A673 (cell line): ENCODE results near the gene DPF3. TPM values are rescaled to one million over a fixed set of nuclear protein-coding genes. Genes with fewer than 3 reads are reported as not detected.

ENCODE experiments used
- BruUV-seq: library from RNA; stranded (reverse); fragments of 400-500 nt; replicated peaks from 2 replicates; lab custom pipeline; 2021; lab: Mats Ljungman, UMichigan
- CTCF ChIA-PET: fragments of 300-600 bp; sonication (Branson Sonifier 250); formaldehyde crosslinking; loops from one replicate; lab custom pipeline; 2022; ENCODE audit warnings: antibody characterized with exemption; lab: Charles Lee
- POLR2A ChIA-PET: fragments of 300-600 bp; sonication (Branson Sonifier 250); formaldehyde crosslinking; loops from one replicate; lab custom pipeline; 2022; ENCODE audit warnings: antibody characterized with exemption; ENCODE audit not compliant: low non-redundant PET; lab: Charles Lee
- DNase-seq: peaks from one replicate; pipeline ENCODE4 v3.0.0-alpha.2; 2015; ENCODE audit warnings: low spot score
- H3K27ac ChIP-seq: fragments of 200-600 bp; sonication (generic); 2 replicates; pipeline ENCODE4 v1.5.1; 2016; ENCODE audit warnings: mixed run types, low read depth, mild to moderate bottlenecking, mixed read lengths, antibody characterized with exemption, low read length; ENCODE audit not compliant: poor library complexity, severe bottlenecking
- H3K27me3 ChIP-seq: fragments of 200-600 bp; sonication (generic); replicated peaks from 2 replicates; pipeline ENCODE4 v1.6.1; 2017; ENCODE audit warnings: mixed run types, low read depth, mild to moderate bottlenecking, mixed read lengths, antibody characterized with exemption, low read length; ENCODE audit not compliant: insufficient read depth, poor library complexity
- H3K36me3 ChIP-seq: fragments of 200-600 bp; sonication (generic); 2 replicates; pipeline ENCODE4 v1.6.1; 2016; ENCODE audit warnings: mixed run types, mild to moderate bottlenecking, mixed read lengths, antibody characterized with exemption, low read length; ENCODE audit not compliant: insufficient read depth, poor library complexity, severe bottlenecking
- H3K4me1 ChIP-seq: fragments of 200-600 bp; sonication (generic); 2 replicates; pipeline ENCODE4 v1.6.1; 2017; ENCODE audit warnings: mixed run types, mild to moderate bottlenecking, mixed read lengths, antibody characterized with exemption, low read length; ENCODE audit not compliant: insufficient read depth, poor library complexity, severe bottlenecking
- H3K4me3 ChIP-seq: fragments of 200-600 bp; sonication (generic); 2 replicates; pipeline ENCODE4 v1.5.1; 2016; ENCODE audit warnings: low read depth, mixed run types, mild to moderate bottlenecking, mixed read lengths, low read length; ENCODE audit not compliant: poor library complexity, severe bottlenecking
- H3K9me3 ChIP-seq: fragments of 200-600 bp; sonication (generic); 2 replicates; pipeline ENCODE4 v1.6.1; 2016; ENCODE audit warnings: mixed run types, low read depth, mild to moderate bottlenecking, mixed read lengths, antibody characterized with exemption, low read length; ENCODE audit not compliant: poor library complexity, severe bottlenecking
- CTCF ChIP-seq: fragments of 300-800, 200-600 bp; sonication (generic); conservative IDR thresholded peaks from 2 replicates; pipeline ENCODE4 v1.5.1; 2017; ENCODE audit warnings: low read depth, mild to moderate bottlenecking, antibody characterized with exemption, low read length, moderate library complexity, mixed read lengths
- EZH2 ChIP-seq: fragments of 200-600 bp; sonication (generic); IDR thresholded peaks from 2 replicates; pipeline ENCODE4 v1.6.1; 2017; ENCODE audit warnings: borderline replicate concordance, low read depth, mild to moderate bottlenecking, mixed read lengths, antibody characterized with exemption, low read length; ENCODE audit not compliant: poor library complexity, severe bottlenecking
- intact Hi-C: fragments of 100-400 bp; cut with micrococcal nuclease; formaldehyde crosslinking; loops from one replicate; pipeline ENCODE4 v1.10.0; 2022; ENCODE audit not compliant: unreplicated experiment
- total RNA-seq: library from RNA; stranded (reverse); gene quantifications from 2 replicates; pipeline ENCODE4 v1.2.3, GENCODE V29; 2021

Gene DPF3
- total RNA-seq, 1 experiment from 2014 or later: 15.7 TPM

GRCh38 chr14:72600551-72601330 is 293.2 kb downstream of the DPF3 start:
- Histone ChIP-seq H3K36me3 (no peaks in the 10 kb centered on the region), H3K4me1 (no peaks in the 10 kb centered on the region), H3K27me3 (no peaks in the 10 kb centered on the region), H3K4me3 (no peak overlapping the region), H3K27ac (no peak overlapping the region), H3K9me3 (no peaks in the 10 kb centered on the region)
- no TSS peak for BruUV-seq
- ChIA-PET CTCF (no interaction called here), POLR2A (no interaction called here)
- DNase-seq: no peak
- TF ChIP-seq EZH2: no peak
- TF ChIP-seq CTCF: no peak
- intact Hi-C loops: no loop called here

DNA sequence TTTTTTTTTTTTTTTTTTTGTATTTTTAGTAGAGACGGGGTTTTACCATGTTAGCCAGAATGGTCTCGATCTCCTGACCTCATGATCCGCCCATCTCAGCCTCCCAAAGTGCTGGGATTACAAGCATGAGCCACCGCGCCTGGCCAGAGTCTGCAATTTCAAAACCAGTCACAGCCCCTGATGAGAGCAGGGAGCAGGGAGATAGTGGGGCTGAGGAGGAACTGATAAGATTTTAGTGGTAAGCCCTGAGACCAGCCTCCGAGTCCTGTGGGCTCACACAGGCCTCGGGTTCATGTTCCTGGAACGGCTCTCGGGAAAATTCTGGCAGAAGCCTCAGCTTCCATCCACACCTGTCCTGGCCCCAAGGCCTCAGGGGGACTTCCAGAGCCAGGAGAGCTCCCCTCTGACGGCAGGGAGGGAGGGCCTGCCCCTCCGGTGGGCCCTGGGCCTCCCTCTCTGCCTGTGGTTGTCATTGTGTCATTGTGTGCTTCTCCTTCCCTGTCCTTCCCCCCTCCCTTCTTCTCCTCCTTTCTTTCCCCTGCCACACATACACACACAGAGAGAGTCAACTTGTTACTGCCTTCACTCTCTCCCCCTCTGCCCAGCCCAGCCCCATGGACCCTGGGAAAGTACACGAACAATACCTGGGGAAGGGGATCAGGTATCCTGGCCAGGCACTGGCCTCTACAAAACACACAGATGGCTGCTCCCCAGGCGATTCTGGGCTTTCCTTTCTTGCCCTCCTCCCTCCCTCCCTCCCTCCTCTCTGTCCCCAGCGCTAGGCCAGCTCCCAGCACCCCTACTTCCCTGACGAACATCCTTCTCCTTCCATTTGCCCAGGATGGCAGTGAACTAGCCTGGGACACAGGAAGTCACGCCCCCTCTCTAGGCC is 294.1 kb downstream of the DPF3 start:
- Histone ChIP-seq H3K4me3 (no peak overlapping the region), H3K4me1 (no peaks in the 10 kb centered on the region), H3K9me3 (no peaks in the 10 kb centered on the region), H3K27me3 (no peaks in the 10 kb centered on the region), H3K36me3 (no peaks in the 10 kb centered on the region), H3K27ac (no peak overlapping the region)
- no peak for TF ChIP-seq CTCF
- TF ChIP-seq EZH2: no peak
- ChIA-PET POLR2A (interaction anchor here (0.6 kb wide), 1 partner anchor 297 kb away, joined by 3 read pairs; no protein-coding TSS in a partner anchor), CTCF (no interaction called here)
- DNase-seq: no peak
- BruUV-seq: no TSS peak
- intact Hi-C loops: no loop called here

DNA sequence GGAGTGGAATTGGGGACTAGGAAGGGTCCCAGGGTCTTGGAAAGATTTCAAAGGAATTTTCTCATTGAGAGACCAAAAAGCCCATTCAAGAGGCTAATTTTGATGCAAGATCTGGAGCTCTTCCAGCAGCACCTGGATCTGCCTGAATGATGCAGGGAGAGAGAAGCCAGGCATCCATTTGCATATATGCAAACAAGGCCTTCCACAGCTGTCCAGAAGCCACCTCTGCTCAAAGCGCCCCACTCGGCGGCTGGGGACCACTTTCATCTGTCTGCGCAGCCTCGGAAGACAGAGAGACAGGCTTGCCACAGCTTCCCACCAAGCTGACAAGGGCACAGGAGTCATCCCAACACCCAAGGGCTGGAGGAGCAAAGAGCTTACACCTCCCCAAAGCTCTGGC is 295.6 kb downstream of the DPF3 start:
- Histone ChIP-seq H3K36me3 (no peaks in the 10 kb centered on the region), H3K27me3 (no peaks in the 10 kb centered on the region), H3K4me3 (no peak overlapping the region), H3K4me1 (no peaks in the 10 kb centered on the region), H3K9me3 (no peaks in the 10 kb centered on the region), H3K27ac (no peak overlapping the region)
- ChIA-PET POLR2A (no interaction called here), CTCF (no interaction called here)
- intact Hi-C loops: no loop called here
- BruUV-seq: no TSS peak
- TF ChIP-seq CTCF (no peak), EZH2 (no peak)
- no peak for DNase-seq
